ENCODE data around the gene PCED1B.
"Not testable (repeated sequence)": the region's sequence is repeated elsewhere in the genome, so short reads cannot be mapped to it uniquely, and the experiment has no call there.

Gene PCED1B

GRCh38 chr12:47091009-47091408 is 11.6 kb downstream of the PCED1B start:
- no peak for DNase-seq

- DNase-seq = no peak
Measured at GRCh38 chr12:47094804-47095203, 15.4 kb downstream of the PCED1B start.

GRCh38 chr12:47095446-47096236 is 16.2 kb downstream of the PCED1B start:
- DNase-seq = no peak

GRCh38 chr12:47097276-47097896 is 18.0 kb downstream of the PCED1B start:
- DNase-seq = no peak

GRCh38 chr12:47098099-47098498 is 18.7 kb downstream of the PCED1B start:
- no peak for DNase-seq

- DNase-seq = no peak
Measured at GRCh38 chr12:47099610-47100009, 20.2 kb downstream of the PCED1B start.

GRCh38 chr12:47100160-47100559 is 20.7 kb downstream of the PCED1B start:
- DNase-seq = no peak

- DNase-seq = no peak
Measured at GRCh38 chr12:47102406-47102805, 23.0 kb downstream of the PCED1B start.

- DNase-seq = no peak
Measured at GRCh38 chr12:47102845-47103651, 23.6 kb downstream of the PCED1B start.

GRCh38 chr12:47105914-47106674 is 26.7 kb downstream of the PCED1B start:
- no peak for DNase-seq

GRCh38 chr12:47107446-47107845 is 28.0 kb downstream of the PCED1B start:
- DNase-seq = no peak

- no peak for DNase-seq
Measured at GRCh38 chr12:47107926-47108325, 28.5 kb downstream of the PCED1B start.

- DNase-seq = no peak
Measured at GRCh38 chr12:47110011-47110541, 30.7 kb downstream of the PCED1B start.

- DNase-seq = no peak
Measured at GRCh38 chr12:47110718-47111391, 31.4 kb downstream of the PCED1B start.

GRCh38 chr12:47111392-47111778 is 32.0 kb downstream of the PCED1B start:
- DNase-seq = no peak

GRCh38 chr12:47111854-47112253 is 32.4 kb downstream of the PCED1B start:
- DNase-seq = no peak

- no peak for DNase-seq
Measured at GRCh38 chr12:47112679-47113078, 33.3 kb downstream of the PCED1B start.

- no peak for DNase-seq
Measured at GRCh38 chr12:47114481-47114892, 35.1 kb downstream of the PCED1B start.

- DNase-seq = not testable (repeated sequence)
Measured at GRCh38 chr12:47117305-47117704, 37.9 kb downstream of the PCED1B start.

- DNase-seq = no peak
Measured at GRCh38 chr12:47120736-47121135, 41.3 kb downstream of the PCED1B start.

GRCh38 chr12:47121146-47121545 is 41.7 kb downstream of the PCED1B start:
- DNase-seq = no peak

GRCh38 chr12:47122602-47123001 is 43.2 kb downstream of the PCED1B start:
- DNase-seq = no peak

Measured in CD4-positive, alpha-beta T cell treated with Interleukin-17A for 4 hours (primary cell).